Panc1 (cell line): Measurements from ENCODE around the gene CHID1. TPM values are rescaled to one million over a fixed set of nuclear protein-coding genes. Genes with fewer than 3 reads are reported as not detected.

Source experiments
- ATAC-seq: fragments of 200-7000 bp; cut with Tn5 transposase; 2 replicates; pipeline ENCODE4 v1.9.1; 2020; ENCODE audit warnings: mild to moderate bottlenecking, moderate library complexity
- BruUV-seq: library from RNA; stranded (reverse); fragments of 400-500 nt; replicated peaks from 2 replicates; lab custom pipeline; 2021; lab: Mats Ljungman, UMichigan
- CTCF ChIA-PET: fragments of 300-600 bp; sonication (Branson Sonifier 250); formaldehyde crosslinking; loops from one replicate; lab custom pipeline; 2022; ENCODE audit warnings: antibody characterized with exemption; lab: Charles Lee
- POLR2A ChIA-PET: fragments of 300-600 bp; sonication (Branson Sonifier 250); formaldehyde crosslinking; loops from one replicate; lab custom pipeline; 2022; ENCODE audit warnings: antibody characterized with exemption; lab: Charles Lee
- DNase-seq: peaks from one replicate; pipeline ENCODE4 v3.0.0-alpha.2; 2010; ENCODE audit warnings: low read depth, low spot score
- H3K27ac ChIP-seq: 2 replicates; pipeline ENCODE4 v1.5.1; 2011; ENCODE audit warnings: mild to moderate bottlenecking, low read length, inconsistent platforms
- H3K27me3 ChIP-seq: fragments of 200-500 bp; sonication (Bioruptor generic); 2 replicates; pipeline ENCODE4 v1.6.0; 2014; ENCODE audit warnings: low read length, inconsistent platforms; ENCODE audit not compliant: control insufficient read depth, insufficient read depth
- H3K36me3 ChIP-seq: fragments of 200-500 bp; sonication (Bioruptor generic); 2 replicates; pipeline ENCODE4 v1.5.1; 2014; ENCODE audit warnings: inconsistent platforms, mild to moderate bottlenecking, low read length, moderate library complexity; ENCODE audit not compliant: control insufficient read depth, insufficient read depth
- H3K4me1 ChIP-seq: 2 replicates; pipeline ENCODE4 v1.5.1; 2011; ENCODE audit warnings: inconsistent platforms, mild to moderate bottlenecking, low read length, moderate library complexity; ENCODE audit not compliant: control insufficient read depth, insufficient read depth
- H3K4me3 ChIP-seq, 2 experiments: 2 replicates each; pipeline ENCODE4 v1.5.1; 2011 to 2012; ENCODE audit warnings: low read depth in 2 of 2, low read length in 2 of 2, mild to moderate bottlenecking in 2 of 2, inconsistent platforms in 1 of 2, moderate library complexity in 1 of 2
- H3K9me3 ChIP-seq: fragments of 200-500 bp; sonication (Bioruptor generic); 2 replicates; pipeline ENCODE4 v1.5.1; 2014; ENCODE audit warnings: low read depth, mild to moderate bottlenecking, inconsistent platforms, low read length, moderate library complexity; ENCODE audit not compliant: control insufficient read depth, insufficient read depth
- POLR2AphosphoS5 ChIP-seq: IDR thresholded peaks from 2 replicates; pipeline ENCODE4 v1.6.1; 2012; ENCODE audit warnings: mild to moderate bottlenecking, low read depth, low read length, moderate library complexity
- SIN3A ChIP-seq: IDR thresholded peaks from 2 replicates; pipeline ENCODE4 v1.6.1; 2012; ENCODE audit warnings: low read depth, mild to moderate bottlenecking, low read length, moderate library complexity, borderline replicate concordance; ENCODE audit not compliant: insufficient read depth
- TCF7L2 ChIP-seq: IDR thresholded peaks from 2 replicates; pipeline ENCODE4 v1.6.1; 2011; ENCODE audit warnings: mild to moderate bottlenecking, low read depth, low read length, inconsistent platforms
- in situ Hi-C: cut with HindIII; loops from 2 replicates; pipeline ENCODE4 v1.10.0; 2016; ENCODE audit warnings: low sequenced_read_pairs, low pct_unique_long_range_greater_than_20kb
- intact Hi-C: fragments of 100-400 bp; cut with micrococcal nuclease; formaldehyde crosslinking; loops from one replicate; pipeline ENCODE4 v1.10.0; 2022; ENCODE audit not compliant: unreplicated experiment
- total RNA-seq: library from RNA; stranded (reverse); gene quantifications from one replicate; pipeline ENCODE4 v1.2.1, GENCODE V29; 2021; ENCODE audit not compliant: unreplicated experiment
- TF ChIP-seq, protein P1 (sequence below): fragments of 450-650 bp; IDR thresholded peaks from 2 replicates; pipeline ENCODE4 v1.5.1; 2017; ENCODE audit warnings: mild to moderate bottlenecking
- TF ChIP-seq, protein P2 (sequence below), 2 experiments: IDR thresholded peaks; 2 replicates each; pipeline ENCODE4 v1.6.1; 2011 to 2012; ENCODE audit warnings: low read depth in 2 of 2, control low read depth in 1 of 2, low read length in 1 of 2, mild to moderate bottlenecking in 1 of 2, moderate library complexity in 1 of 2; ENCODE audit not compliant: insufficient read depth in 1 of 2

The CHID1 gene
- total RNA-seq, 1 experiment from 2014 or later, result 224 TPM

DNA sequence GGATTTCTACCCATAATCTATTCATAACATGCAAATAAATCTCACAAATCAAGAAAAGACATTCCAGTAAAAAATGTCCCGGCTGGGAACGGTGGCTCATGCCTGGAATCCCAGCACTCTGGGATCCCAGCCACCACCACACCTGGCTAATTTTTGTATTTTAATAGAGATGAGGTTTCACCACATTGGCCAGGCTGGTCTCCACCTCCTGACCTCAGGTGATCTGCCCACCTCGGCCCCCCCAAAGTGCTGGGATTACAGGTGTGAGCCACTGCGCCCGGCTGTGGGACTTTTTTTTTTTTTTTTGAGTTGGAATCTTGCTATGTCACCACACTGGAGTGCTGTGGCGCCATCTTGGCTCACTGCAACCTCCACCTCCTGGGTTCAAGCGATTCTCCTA, 4.7 kb downstream of the CHID1 start:
- BruUV-seq, result no TSS peak
- ChIA-PET POLR2A (no interaction called here), CTCF (no interaction called here)

DNA sequence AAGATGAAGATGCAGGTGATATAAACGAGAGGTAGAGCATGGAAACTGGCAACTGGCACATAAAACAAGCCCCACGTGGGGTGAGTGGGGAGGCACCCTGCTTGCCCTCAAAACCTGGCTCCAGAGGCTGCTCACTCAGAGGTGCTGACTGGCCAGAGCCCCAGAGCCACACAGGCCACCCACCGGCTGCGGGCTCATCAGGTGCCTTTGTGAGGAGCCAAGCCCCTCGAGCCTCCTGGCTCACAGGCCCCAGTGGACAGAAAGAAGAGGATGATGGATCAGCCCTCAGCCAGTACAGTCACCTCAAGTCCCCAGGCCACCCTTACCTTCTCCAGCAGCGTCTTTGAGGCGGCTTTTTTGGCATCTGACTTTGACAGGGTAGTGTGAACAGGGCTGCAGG, 6.2 kb downstream of the CHID1 start:
- Histone ChIP-seq H3K4me3 (no peak overlapping the region), H3K4me1 (peaks cover 9% of the 10 kb centered on the region; the same call in 1 of the 2 replicates), H3K27ac (no peak overlapping the region), H3K9me3 (no peaks in the 10 kb centered on the region), H3K36me3 (peaks cover 10% of the 10 kb centered on the region; the same call in 1 of the 2 replicates), H3K27me3 (no peaks in the 10 kb centered on the region)
- intact Hi-C loops, result no loop called here
- ATAC-seq, result no peak
- CTCF ChIA-PET, result no interaction called here
- in situ Hi-C loops, result no loop called here
- DNase-seq, result no peak
- TF ChIP-seq, protein P1, sequence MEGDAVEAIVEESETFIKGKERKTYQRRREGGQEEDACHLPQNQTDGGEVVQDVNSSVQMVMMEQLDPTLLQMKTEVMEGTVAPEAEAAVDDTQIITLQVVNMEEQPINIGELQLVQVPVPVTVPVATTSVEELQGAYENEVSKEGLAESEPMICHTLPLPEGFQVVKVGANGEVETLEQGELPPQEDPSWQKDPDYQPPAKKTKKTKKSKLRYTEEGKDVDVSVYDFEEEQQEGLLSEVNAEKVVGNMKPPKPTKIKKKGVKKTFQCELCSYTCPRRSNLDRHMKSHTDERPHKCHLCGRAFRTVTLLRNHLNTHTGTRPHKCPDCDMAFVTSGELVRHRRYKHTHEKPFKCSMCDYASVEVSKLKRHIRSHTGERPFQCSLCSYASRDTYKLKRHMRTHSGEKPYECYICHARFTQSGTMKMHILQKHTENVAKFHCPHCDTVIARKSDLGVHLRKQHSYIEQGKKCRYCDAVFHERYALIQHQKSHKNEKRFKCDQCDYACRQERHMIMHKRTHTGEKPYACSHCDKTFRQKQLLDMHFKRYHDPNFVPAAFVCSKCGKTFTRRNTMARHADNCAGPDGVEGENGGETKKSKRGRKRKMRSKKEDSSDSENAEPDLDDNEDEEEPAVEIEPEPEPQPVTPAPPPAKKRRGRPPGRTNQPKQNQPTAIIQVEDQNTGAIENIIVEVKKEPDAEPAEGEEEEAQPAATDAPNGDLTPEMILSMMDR, result no peak
- TF ChIP-seq, protein P2, sequence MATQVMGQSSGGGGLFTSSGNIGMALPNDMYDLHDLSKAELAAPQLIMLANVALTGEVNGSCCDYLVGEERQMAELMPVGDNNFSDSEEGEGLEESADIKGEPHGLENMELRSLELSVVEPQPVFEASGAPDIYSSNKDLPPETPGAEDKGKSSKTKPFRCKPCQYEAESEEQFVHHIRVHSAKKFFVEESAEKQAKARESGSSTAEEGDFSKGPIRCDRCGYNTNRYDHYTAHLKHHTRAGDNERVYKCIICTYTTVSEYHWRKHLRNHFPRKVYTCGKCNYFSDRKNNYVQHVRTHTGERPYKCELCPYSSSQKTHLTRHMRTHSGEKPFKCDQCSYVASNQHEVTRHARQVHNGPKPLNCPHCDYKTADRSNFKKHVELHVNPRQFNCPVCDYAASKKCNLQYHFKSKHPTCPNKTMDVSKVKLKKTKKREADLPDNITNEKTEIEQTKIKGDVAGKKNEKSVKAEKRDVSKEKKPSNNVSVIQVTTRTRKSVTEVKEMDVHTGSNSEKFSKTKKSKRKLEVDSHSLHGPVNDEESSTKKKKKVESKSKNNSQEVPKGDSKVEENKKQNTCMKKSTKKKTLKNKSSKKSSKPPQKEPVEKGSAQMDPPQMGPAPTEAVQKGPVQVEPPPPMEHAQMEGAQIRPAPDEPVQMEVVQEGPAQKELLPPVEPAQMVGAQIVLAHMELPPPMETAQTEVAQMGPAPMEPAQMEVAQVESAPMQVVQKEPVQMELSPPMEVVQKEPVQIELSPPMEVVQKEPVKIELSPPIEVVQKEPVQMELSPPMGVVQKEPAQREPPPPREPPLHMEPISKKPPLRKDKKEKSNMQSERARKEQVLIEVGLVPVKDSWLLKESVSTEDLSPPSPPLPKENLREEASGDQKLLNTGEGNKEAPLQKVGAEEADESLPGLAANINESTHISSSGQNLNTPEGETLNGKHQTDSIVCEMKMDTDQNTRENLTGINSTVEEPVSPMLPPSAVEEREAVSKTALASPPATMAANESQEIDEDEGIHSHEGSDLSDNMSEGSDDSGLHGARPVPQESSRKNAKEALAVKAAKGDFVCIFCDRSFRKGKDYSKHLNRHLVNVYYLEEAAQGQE (IDR thresholded peaks at IDR 0.05; ENCODE audit: insufficient read depth in 1 of 2, low read depth in 2 of 2, low read length in 1 of 2), result no peak
- POLR2A ChIA-PET, result no interaction called here
- no TSS peak for BruUV-seq

More for the DNA sequence above, 4.7 kb downstream of the CHID1 start:
- peaks cover 3% of the 10 kb centered on the region; the same call in 1 of the 2 replicates for H3K36me3 ChIP-seq
- no peak overlapping the region for H3K27ac ChIP-seq
- intact Hi-C loops, result no loop called here
- ATAC-seq, result no peak
- no peak overlapping the region for H3K4me3 ChIP-seq
- in situ Hi-C loops, result loop anchor here (5.0 kb wide), 1 partner anchor 91 kb away; no protein-coding TSS in a partner anchor
- peaks cover 13% of the 10 kb centered on the region for H3K4me1 ChIP-seq
- DNase-seq, result no peak
- no peaks in the 10 kb centered on the region for H3K27me3 ChIP-seq
- TF ChIP-seq, protein P2 (IDR thresholded peaks at IDR 0.05; ENCODE audit: insufficient read depth in 1 of 2, low read depth in 2 of 2, low read length in 1 of 2), result no peak
- TF ChIP-seq TCF7L2 (no peak), POLR2AphosphoS5 (no peak), SIN3A (no peak)
- H3K9me3 ChIP-seq, result no peaks in the 10 kb centered on the region
